GM19328 (cell line): ENCODE results near the gene TAP1.

Source experiments
- ATAC-seq: cut with Tn5 transposase; IDR thresholded peaks from one replicate; pipeline ENCODE4 v1.9.1; 2021; ENCODE audit warnings: mild to moderate bottlenecking, moderate library complexity; ENCODE audit not compliant: unreplicated experiment

The TAP1 gene

GRCh38 chr6:32842021-32842650, 11.4 kb downstream of the TAP1 start:
- ATAC-seq, result no peak

GRCh38 chr6:32840604-32841246, 12.8 kb downstream of the TAP1 start:
- ATAC-seq, result no peak

GRCh38 chr6:32839356-32839755, 14.1 kb downstream of the TAP1 start:
- no peak for ATAC-seq

GRCh38 chr6:32838114-32838958, 15.2 kb downstream of the TAP1 start, which contains the start of gene TAP2:
TSS of gene TAP2 (minus strand) at chr6:32838739. CDS start at chr6:32838233, 506 bp downstream.
- peak; percentile 69 for ATAC-seq

- ATAC-seq, result no peak
Observed at GRCh38 chr6:32837651-32838113, 15.8 kb downstream of the TAP1 start.

GRCh38 chr6:32836873-32837272, 16.6 kb downstream of the TAP1 start:
- ATAC-seq, result no peak

GRCh38 chr6:32835167-32835893, 18.2 kb downstream of the TAP1 start:
- no peak for ATAC-seq

GRCh38 chr6:32833664-32834063, 19.8 kb downstream of the TAP1 start:
- no peak for ATAC-seq

- no peak for ATAC-seq
Observed at GRCh38 chr6:32832535-32832934, 21.0 kb downstream of the TAP1 start.

- no peak for ATAC-seq
Observed at GRCh38 chr6:32830936-32831335, 22.6 kb downstream of the TAP1 start.

- ATAC-seq, result no peak
Observed at GRCh38 chr6:32830017-32830416, 23.5 kb downstream of the TAP1 start.

GRCh38 chr6:32829495-32829894, 24.0 kb downstream of the TAP1 start:
- no peak for ATAC-seq

GRCh38 chr6:32827025-32827424, 26.5 kb downstream of the TAP1 start:
- no peak for ATAC-seq

- no peak for ATAC-seq
Observed at GRCh38 chr6:32825966-32826365, 27.5 kb downstream of the TAP1 start.

- no peak for ATAC-seq
Observed at GRCh38 chr6:32819729-32820128, 33.8 kb downstream of the TAP1 start.

GRCh38 chr6:32818867-32819266, 34.6 kb downstream of the TAP1 start:
- no peak for ATAC-seq

- ATAC-seq, result no peak
Observed at GRCh38 chr6:32816746-32817204, 36.7 kb downstream of the TAP1 start, which contains the start of gene HLA-DOB. TSS of gene HLA-DOB (minus strand) at chr6:32817002. CDS start at chr6:32816951, 51 bp downstream.

- peak; percentile 48 for ATAC-seq
Observed at GRCh38 chr6:32815996-32816395, 37.5 kb downstream of the TAP1 start.

- ATAC-seq, result no peak
Observed at GRCh38 chr6:32815115-32815514, 38.4 kb downstream of the TAP1 start.

GRCh38 chr6:32814145-32814544, 39.4 kb downstream of the TAP1 start:
- ATAC-seq, result no peak

GRCh38 chr6:32809171-32809570, 44.3 kb downstream of the TAP1 start:
- no peak for ATAC-seq
